ENCODE measurements around the gene DUSP2.

Gene DUSP2

GRCh38 chr2:96131813-96132745 is 13.2 kb downstream of the DUSP2 start:
- DNase-seq (ENCODE audit: low read depth in 2 of 2), result no peak

GRCh38 chr2:96131152-96131812 is 14.0 kb downstream of the DUSP2 start:
- DNase-seq (ENCODE audit: low read depth in 2 of 2), result no peak

GRCh38 chr2:96130483-96130882 is 14.8 kb downstream of the DUSP2 start:
- DNase-seq (ENCODE audit: low read depth in 2 of 2), result no peak

- DNase-seq (ENCODE audit: low read depth in 2 of 2), result no peak
Measured at GRCh38 chr2:96129528-96130120, 15.6 kb downstream of the DUSP2 start.

GRCh38 chr2:96128456-96128855 is 16.8 kb downstream of the DUSP2 start:
- DNase-seq (ENCODE audit: low read depth in 2 of 2), result no peak

- DNase-seq (ENCODE audit: low read depth in 2 of 2), result no peak
Measured at GRCh38 chr2:96124406-96125265, 20.6 kb downstream of the DUSP2 start.

GRCh38 chr2:96123936-96124335 is 21.3 kb downstream of the DUSP2 start:
- DNase-seq (ENCODE audit: low read depth in 2 of 2), result no peak

GRCh38 chr2:96123290-96123689 is 21.9 kb downstream of the DUSP2 start:
- DNase-seq (ENCODE audit: low read depth in 2 of 2), result no peak

- no peak for DNase-seq (ENCODE audit: low read depth in 2 of 2)
Measured at GRCh38 chr2:96122391-96122790, 22.8 kb downstream of the DUSP2 start.

- DNase-seq (ENCODE audit: low read depth in 2 of 2), result no peak
Measured at GRCh38 chr2:96121414-96121813, 23.8 kb downstream of the DUSP2 start.

GRCh38 chr2:96120991-96121390 is 24.2 kb downstream of the DUSP2 start:
- DNase-seq (ENCODE audit: low read depth in 2 of 2), result no peak

- no peak for DNase-seq (ENCODE audit: low read depth in 2 of 2)
Measured at GRCh38 chr2:96120091-96120720, 25.0 kb downstream of the DUSP2 start.

GRCh38 chr2:96119389-96119751 is 25.9 kb downstream of the DUSP2 start:
- no peak for DNase-seq (ENCODE audit: low read depth in 2 of 2)

GRCh38 chr2:96118698-96119388 is 26.4 kb downstream of the DUSP2 start:
- DNase-seq (ENCODE audit: low read depth in 2 of 2), result no peak

GRCh38 chr2:96117701-96118588 is 27.3 kb downstream of the DUSP2 start:
- no peak for DNase-seq (ENCODE audit: low read depth in 2 of 2)

GRCh38 chr2:96116879-96117533 is 28.2 kb downstream of the DUSP2 start:
- DNase-seq (ENCODE audit: low read depth in 2 of 2), result peak; percentile 44 to 63

GRCh38 chr2:96116424-96116878 is 28.8 kb downstream of the DUSP2 start, which contains the start of gene ADRA2B:
ADRA2B (minus strand) TSS chr2:96116571; CDS start chr2:96116149, 422 bp downstream.
- DNase-seq (ENCODE audit: low read depth in 2 of 2), result peak; percentile 60 to 74

GRCh38 chr2:96115631-96116423 is 29.4 kb downstream of the DUSP2 start:
- no peak for DNase-seq (ENCODE audit: low read depth in 2 of 2)
